ENCODE results near the gene KRTAP4-4.

- no peak for TF ChIP-seq ELF4 (CRISPR knock-in tag; IDR thresholded peaks at IDR 0.05; ENCODE audit: low read depth)
- no peak for TF ChIP-seq CREB1 (CRISPR knock-in tag; IDR thresholded peaks at IDR 0.05)
- no peak for TF ChIP-seq CTCF (IDR thresholded peaks at IDR 0.05)
- TF ChIP-seq, protein P1, sequence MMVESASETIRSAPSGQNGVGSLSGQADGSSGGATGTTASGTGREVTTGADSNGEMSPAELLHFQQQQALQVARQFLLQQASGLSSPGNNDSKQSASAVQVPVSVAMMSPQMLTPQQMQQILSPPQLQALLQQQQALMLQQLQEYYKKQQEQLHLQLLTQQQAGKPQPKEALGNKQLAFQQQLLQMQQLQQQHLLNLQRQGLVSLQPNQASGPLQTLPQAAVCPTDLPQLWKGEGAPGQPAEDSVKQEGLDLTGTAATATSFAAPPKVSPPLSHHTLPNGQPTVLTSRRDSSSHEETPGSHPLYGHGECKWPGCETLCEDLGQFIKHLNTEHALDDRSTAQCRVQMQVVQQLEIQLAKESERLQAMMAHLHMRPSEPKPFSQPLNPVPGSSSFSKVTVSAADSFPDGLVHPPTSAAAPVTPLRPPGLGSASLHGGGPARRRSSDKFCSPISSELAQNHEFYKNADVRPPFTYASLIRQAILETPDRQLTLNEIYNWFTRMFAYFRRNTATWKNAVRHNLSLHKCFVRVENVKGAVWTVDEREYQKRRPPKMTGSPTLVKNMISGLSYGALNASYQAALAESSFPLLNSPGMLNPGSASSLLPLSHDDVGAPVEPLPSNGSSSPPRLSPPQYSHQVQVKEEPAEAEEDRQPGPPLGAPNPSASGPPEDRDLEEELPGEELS (CRISPR knock-in tag; IDR thresholded peaks at IDR 0.05), result no peak
- no peak for TF ChIP-seq CREM (CRISPR knock-in tag; IDR thresholded peaks at IDR 0.05)
Measured at GRCh38 chr17:41176744-41177387, 16.3 kb upstream of the KRTAP4-4 start.
